ENCODE results near the gene TRPT1. TPM values are rescaled to one million over a fixed set of nuclear protein-coding genes. Genes with fewer than 3 reads are reported as not detected.

TRPT1 gene
- total RNA-seq, 2 donors from 2014 or later: 56.3 to 75.2 TPM

DNA sequence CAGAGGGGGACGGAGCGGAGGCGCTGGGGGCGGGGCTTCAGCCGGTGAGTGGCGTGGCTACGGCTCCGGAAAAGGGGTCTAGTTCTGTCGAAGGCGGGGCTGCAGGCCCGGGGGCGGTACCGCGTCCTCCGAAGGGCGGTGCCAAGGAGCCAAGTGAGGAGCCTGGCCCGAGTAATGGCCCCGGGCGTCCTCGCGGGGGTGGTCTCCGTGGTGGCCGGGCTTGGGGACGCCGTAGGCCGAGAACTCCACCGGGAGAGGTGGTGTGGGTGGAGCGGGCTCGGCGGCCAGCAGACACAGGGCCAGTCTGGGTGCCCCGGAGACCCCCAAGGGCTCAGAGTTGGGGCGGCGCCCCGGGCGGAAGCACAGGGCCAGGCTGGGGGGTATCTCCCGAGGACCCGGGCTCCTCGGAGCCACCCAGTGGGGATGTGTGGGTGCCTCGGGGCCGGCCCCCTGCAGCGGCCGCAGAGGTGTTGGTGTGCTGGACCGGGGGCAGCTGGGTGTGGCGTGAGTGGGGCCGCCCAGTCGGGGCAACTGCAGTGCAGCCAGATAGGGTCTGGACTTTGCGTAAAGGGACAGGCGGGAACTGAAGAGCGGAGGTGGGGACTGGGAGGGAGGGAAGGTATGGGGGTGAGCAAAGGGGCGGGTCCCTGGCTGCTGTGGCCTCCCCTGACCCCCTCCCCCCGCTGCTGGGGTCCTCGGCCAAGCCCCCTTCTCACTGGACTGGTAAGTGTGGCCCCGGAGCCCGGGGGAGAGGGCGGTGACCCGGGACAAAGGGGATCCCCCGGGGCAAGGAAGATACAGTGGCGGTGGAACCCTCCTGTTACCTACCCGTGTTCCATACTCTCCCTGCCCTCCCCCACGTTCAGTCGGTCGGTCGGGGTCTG lies 15.7 kb upstream of the TRPT1 start:
- intact Hi-C loops (cut with DNase I): no loop called here
- no peaks in the 10 kb centered on the region for H3K9me3 ChIP-seq
- peak; percentile 35 to 59 (median 53) for TF ChIP-seq POLR2A (IDR thresholded peaks at IDR 0.05)
- TF ChIP-seq CTCF (IDR thresholded peaks at IDR 0.05): no peak
- no peaks in the 10 kb centered on the region for H3K27me3 ChIP-seq
- no peaks in the 10 kb centered on the region for H3K36me3 ChIP-seq (replicated peaks in 1 of 2; ENCODE audit: insufficient read depth in 1 of 2, low read depth in 2 of 2)
- peak overlapping the region; percentile 98 to 100 (median 100) for H3K27ac ChIP-seq
- H3K4me1 ChIP-seq: peaks cover 71% of the 10 kb centered on the region
- WGBS, 2 donors: 0 to 1% methylated on average over 12 to 63 of the region's 63 CpGs
- peak overlapping the region; percentile 78 to 85 for H3K4me3 ChIP-seq
- DNase-seq: peak; percentile 60 to 100 (median 81)
- ATAC-seq: no peak

- ATAC-seq (peak; percentile 80), DNase-seq (peak in 2 of 4 donors; percentile 100)
- Histone ChIP-seq H3K9me3 (no peaks in the 10 kb centered on the region), H3K4me1 (peaks cover 73% of the 10 kb centered on the region), H3K4me3 (peak overlapping the region; percentile 6 to 53), H3K27ac (peak overlapping the region; percentile 98 to 100 (median 100)), H3K36me3 (replicated peaks in 1 of 2; ENCODE audit: insufficient read depth in 1 of 2, low read depth in 2 of 2) (no peaks in the 10 kb centered on the region), H3K27me3 (no peaks in the 10 kb centered on the region)
- WGBS, 2 donors: 0 to 1% methylated on average over 13 to 21 of the region's 24 CpGs
- TF ChIP-seq CTCF (IDR thresholded peaks at IDR 0.05) (no peak), POLR2A (IDR thresholded peaks at IDR 0.05) (no peak)
- intact Hi-C loops (cut with DNase I): no loop called here
These were observed 15.2 kb upstream of the TRPT1 start for GRCh38 chr11:64241241-64241490.

GRCh38 chr11:64240435-64241240 lies 14.7 kb upstream of the TRPT1 start, which contains the start of gene FKBP2:
FKBP2 (plus strand) TSS chr11:64241095; CDS start chr11:64242388, 1,293 bp downstream.
- WGBS, 2 donors: 1 to 5% methylated on average over 14 to 48 of the region's 58 CpGs
- Histone ChIP-seq H3K4me3 (peak within 1 kb of the TSS; percentile 78 to 85), H3K27me3 (no peaks in the 10 kb centered on the region), H3K27ac (peak within 1 kb of the TSS; percentile 98 to 100 (median 100)), H3K9me3 (no peaks in the 10 kb centered on the region), H3K4me1 (peaks cover 78% of the 10 kb centered on the region), H3K36me3 (replicated peaks in 1 of 2; ENCODE audit: insufficient read depth in 1 of 2, low read depth in 2 of 2) (no peaks in the 10 kb centered on the region)
- ATAC-seq (peak; percentile 72), DNase-seq (peak; percentile 98)
- TF ChIP-seq CTCF (IDR thresholded peaks at IDR 0.05): peak in 2 of 7 experiments; percentile 17 to 23
- TF ChIP-seq POLR2A (IDR thresholded peaks at IDR 0.05): peak; percentile 89 to 97 (median 96)
- intact Hi-C loops (cut with DNase I): no loop called here

- H3K4me1 ChIP-seq: peaks cover 80% of the 10 kb centered on the region
- WGBS, 2 donors: 67 to 85% methylated on average over 8 to 11 of the region's 11 CpGs
- H3K36me3 ChIP-seq (replicated peaks in 1 of 2; ENCODE audit: insufficient read depth in 1 of 2, low read depth in 2 of 2): no peaks in the 10 kb centered on the region
- H3K4me3 ChIP-seq: no peak overlapping the region
- intact Hi-C loops (cut with DNase I): no loop called here
- no peaks in the 10 kb centered on the region for H3K27me3 ChIP-seq
- ATAC-seq (no peak), DNase-seq (peak in 1 of 4 donors; percentile 74)
- no peaks in the 10 kb centered on the region for H3K9me3 ChIP-seq
- TF ChIP-seq POLR2A (IDR thresholded peaks at IDR 0.05) (no peak), CTCF (IDR thresholded peaks at IDR 0.05) (no peak)
- H3K27ac ChIP-seq: peak overlapping the region; percentile 98 to 100 (median 100)
These were observed 13.9 kb upstream of the TRPT1 start for GRCh38 chr11:64239662-64240434.
